ENCODE data around the gene LRBA.

Gene LRBA

DNA sequence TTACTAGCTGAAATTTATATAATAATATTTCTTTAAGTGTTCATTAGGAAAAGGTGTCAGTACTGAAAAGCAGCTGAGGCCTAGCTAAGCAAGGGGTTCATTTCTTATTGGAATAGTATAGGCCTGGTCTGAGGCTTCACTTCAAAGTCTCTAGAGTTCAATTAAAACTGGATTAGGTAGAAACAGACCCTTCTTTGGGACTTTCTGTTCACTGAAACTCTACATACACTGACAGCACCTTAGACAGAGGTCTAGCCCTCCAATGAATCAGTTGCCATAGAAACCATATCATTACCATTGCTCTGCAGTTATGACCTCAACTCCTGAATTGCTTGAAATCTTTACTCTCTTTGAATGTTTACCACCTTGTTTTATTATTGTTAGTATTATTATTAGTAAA is 519.5 kb downstream of the LRBA start:
- no peak for DNase-seq (ENCODE audit: low spot score)

GRCh38 chr4:150493851-150494250 is 521.2 kb downstream of the LRBA start:
- no peak for DNase-seq (ENCODE audit: low spot score)

- DNase-seq (ENCODE audit: low spot score) = no peak
Observed at GRCh38 chr4:150491132-150492049, 523.7 kb downstream of the LRBA start.

DNA sequence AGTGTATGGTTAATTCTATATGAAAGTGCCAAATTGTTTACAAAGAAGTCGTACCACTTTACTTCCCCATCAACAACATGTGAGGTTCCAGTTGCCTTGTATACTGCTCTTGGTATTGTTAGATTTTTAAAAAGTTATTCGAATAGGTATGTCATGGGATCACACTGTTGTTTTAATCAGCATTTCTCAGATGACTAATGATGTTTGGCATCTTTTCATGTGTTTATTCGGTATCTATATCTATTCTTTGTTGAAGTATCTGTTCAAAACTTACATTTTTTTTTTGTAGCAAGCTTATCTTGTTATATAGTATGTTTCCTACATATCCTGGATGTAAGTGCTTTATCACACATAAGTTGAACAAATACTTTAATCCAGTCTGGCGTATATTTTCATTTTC is 532.5 kb downstream of the LRBA start:
- no peak for DNase-seq (ENCODE audit: low spot score)

- DNase-seq (ENCODE audit: low spot score) = no peak
Observed at GRCh38 chr4:150479657-150480056, 535.4 kb downstream of the LRBA start.

DNA sequence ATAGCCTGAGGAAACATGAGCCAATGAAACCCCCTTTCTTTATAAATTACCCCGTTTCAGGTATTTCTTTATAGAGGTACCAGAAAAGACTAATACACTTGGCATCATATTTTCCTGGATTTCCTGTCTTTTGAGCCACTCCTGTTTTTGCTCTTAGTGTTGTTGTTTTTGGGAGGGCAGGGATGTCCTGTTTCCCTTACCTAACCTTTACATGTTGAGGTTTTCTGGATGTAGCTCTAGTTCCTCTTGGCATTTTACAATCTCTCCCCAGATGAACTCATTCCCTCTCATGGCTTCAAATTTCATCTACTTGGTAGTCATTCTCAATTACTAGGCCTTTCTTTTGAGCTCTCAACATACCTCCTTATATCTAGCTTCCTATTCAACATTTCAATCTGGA is 537.2 kb downstream of the LRBA start:
- no peak for DNase-seq (ENCODE audit: low spot score)

DNA sequence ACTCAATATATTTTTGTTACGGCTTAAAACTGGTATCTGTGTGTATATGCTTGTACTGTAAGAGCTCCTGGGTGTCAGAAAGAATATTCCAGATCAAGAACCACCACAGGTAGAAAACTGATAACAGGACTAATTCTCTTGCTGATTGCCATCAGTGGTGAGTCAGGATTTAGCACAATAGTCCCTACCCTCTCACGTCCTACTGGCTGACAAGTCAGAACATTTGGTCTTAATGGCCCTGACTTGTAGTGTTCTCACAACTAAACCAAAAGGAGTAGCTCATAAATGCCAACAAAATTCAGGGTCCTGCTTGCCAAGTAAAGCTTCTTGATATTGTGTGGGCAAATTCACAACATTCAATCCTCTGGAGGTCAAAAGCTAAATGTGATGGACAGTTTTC is 538.3 kb downstream of the LRBA start:
- DNase-seq (ENCODE audit: low spot score) = no peak

- no peak for DNase-seq (ENCODE audit: low spot score)
Observed at GRCh38 chr4:150475763-150476162, 539.3 kb downstream of the LRBA start.

GRCh38 chr4:150464523-150464922 is 550.6 kb downstream of the LRBA start:
- DNase-seq (ENCODE audit: low spot score) = no peak

GRCh38 chr4:150462743-150463142 is 552.3 kb downstream of the LRBA start:
- DNase-seq (ENCODE audit: low spot score) = no peak

DNA sequence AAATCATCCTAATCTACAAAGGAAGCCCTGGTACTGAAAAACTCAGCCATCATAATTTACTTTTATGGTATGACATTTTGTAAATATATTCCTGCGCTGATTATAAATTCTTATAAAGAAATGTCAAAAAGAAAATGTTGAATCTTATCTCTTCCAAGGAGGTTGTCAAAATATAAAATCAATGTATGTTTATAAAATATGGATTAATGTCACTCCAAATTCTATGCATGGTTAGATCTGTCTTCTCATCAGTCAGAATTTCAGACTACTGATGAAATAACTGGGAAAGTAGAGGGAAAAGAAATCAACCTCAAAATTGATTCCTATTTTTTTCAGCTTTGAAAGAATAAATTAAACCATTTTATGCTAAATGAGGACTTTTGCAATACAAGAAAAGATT is 553.1 kb downstream of the LRBA start:
- DNase-seq (ENCODE audit: low spot score) = no peak

GRCh38 chr4:150457802-150458201 is 557.3 kb downstream of the LRBA start:
- DNase-seq (ENCODE audit: low spot score) = no peak

GRCh38 chr4:150451883-150452282 is 563.2 kb downstream of the LRBA start:
- DNase-seq (ENCODE audit: low spot score) = no peak

- DNase-seq (ENCODE audit: low spot score) = no peak
Observed at GRCh38 chr4:150447356-150447755, 567.7 kb downstream of the LRBA start.

DNA sequence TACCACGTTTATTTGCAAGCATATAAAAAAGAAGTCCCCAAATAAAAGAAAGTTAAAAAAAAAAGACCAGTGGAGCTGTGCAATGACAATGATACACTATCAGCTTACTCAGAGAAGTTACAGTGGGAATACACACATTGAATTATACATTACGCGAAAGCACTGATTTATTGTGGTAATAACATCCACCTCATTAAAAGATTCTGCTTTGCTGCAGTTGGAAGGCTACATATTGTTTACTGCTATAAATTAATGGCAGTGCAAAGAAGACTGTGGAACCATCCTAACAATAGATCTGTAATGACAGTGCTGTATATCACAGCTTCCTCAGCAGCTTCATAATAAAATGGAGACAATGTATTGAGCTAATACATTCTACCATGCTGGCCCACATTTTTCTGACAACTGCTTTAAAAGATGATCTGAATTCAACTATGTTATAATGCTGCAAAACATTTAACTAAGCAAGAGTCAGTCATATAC is 575.6 kb downstream of the LRBA start:
- DNase-seq (ENCODE audit: low spot score) = no peak

DNA sequence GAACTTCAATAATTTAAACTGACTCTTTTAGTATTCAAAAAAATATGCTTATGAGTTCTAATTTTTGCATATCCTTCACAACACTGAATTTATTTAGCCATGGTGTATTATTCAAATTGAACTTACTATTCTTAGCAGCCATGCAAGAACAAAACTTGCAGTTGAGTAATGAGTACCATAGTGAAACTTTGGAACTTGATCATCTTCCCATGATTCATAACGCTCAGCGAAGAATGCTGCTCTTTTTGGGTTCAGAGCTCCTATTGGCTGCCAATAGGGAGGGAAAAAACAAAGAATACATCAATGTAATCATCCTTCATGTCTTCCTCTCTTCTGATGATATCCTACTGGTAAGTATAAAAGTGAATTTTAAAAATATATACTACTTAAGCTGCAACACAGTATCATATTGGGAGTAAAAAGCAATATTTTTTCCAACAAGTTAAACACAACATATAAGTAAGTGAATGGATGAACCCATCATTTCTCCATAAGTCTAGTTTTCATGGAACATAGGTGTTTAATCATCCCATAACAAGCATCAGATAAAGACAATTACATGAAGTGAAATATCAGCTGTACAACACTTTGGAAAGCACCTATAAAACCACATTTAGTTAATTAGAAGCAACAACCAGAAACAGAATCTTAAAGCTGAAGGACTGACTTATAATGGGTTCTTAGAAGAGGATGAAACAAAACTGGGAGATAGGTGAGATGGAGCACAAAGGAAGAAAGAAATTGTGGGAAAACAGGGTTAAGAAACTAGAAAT is 578.3 kb downstream of the LRBA start:
- DNase-seq (ENCODE audit: low spot score) = no peak

DNA sequence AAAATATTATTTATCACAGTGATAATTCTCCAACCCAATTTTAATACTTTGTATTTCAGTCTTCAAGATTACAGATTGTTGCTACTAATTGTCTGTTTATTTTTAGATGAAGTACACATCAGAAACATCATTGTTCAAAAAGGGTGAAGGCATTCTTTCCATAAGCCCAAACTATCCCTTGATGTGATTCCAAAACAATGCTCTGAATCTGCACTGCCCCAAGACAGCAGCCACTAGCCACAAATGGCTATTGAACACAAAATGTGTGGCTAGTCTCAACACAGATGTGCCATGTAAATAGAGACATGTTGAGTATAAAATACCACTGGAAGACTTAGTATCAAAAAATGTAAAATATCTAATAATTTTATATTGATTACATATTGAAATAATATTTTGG is 583.9 kb downstream of the LRBA start:
- no peak for DNase-seq (ENCODE audit: low spot score)

- DNase-seq (ENCODE audit: low spot score) = no peak
Observed at GRCh38 chr4:150425161-150425560, 589.9 kb downstream of the LRBA start.

- DNase-seq (ENCODE audit: low spot score) = no peak
Observed at GRCh38 chr4:150423503-150423902, 591.6 kb downstream of the LRBA start.

DNA sequence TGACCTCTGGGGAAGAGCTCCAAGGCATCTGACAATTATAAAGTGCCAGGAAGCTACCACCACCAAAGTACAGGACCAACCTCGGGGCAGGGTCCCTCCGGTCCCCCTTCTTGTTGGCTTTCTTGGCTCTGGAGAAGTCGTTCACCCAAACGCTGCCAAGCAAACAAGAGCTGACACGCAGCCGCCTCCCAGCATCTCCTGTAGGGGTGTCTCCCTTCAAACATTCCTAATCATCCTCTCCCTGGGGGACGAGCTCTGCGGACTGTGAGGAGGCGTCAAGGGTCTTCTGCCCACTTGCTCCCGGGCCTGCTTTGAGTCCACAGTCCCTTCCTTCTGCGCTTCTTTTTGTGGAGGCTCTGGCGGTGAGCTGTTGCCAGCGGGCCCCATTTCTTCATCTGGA is 592.0 kb downstream of the LRBA start:
- DNase-seq (ENCODE audit: low spot score) = no peak

- DNase-seq (ENCODE audit: low spot score) = no peak
Observed at GRCh38 chr4:150421612-150422011, 593.5 kb downstream of the LRBA start.

GRCh38 chr4:150419939-150420338 is 595.1 kb downstream of the LRBA start:
- no peak for DNase-seq (ENCODE audit: low spot score)

GRCh38 chr4:150418757-150419410 is 596.2 kb downstream of the LRBA start:
- no peak for DNase-seq (ENCODE audit: low spot score)
